HG02840 (cell line): ENCODE results near the gene SMCP.

Source experiments
- ATAC-seq: cut with Tn5 transposase; IDR thresholded peaks from one replicate; pipeline ENCODE4 v1.9.1; 2021; ENCODE audit warnings: mild to moderate bottlenecking, moderate library complexity, moderate number of reproducible peaks; ENCODE audit not compliant: unreplicated experiment, low FRiP score

SMCP gene, protein sequence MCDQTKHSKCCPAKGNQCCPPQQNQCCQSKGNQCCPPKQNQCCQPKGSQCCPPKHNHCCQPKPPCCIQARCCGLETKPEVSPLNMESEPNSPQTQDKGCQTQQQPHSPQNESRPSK

DNA sequence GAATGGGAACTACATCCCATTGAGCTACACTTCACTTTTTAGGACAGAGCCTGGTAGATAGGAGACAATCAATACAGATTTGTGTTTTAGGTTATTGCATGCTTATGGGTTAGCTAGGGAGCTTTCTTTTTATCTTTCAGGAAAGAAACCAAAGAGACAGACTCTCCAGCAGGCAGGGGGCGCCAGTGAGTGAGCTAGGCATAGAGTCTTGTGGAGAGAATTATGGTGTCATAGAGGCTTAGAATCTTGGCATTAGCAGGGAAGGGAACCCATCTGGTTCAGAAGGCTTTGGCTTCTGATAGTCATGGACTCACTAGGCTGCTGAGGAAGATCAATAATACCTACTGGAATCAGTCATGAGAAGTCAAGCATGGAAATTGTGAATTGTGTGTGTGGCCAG, at the start of gene SMCP:
TSS of gene SMCP (plus strand) at position 281 of the 400 bp plus-strand sequence. CDS start 6,101 bp downstream, outside the sequence.
- no peak for ATAC-seq

DNA sequence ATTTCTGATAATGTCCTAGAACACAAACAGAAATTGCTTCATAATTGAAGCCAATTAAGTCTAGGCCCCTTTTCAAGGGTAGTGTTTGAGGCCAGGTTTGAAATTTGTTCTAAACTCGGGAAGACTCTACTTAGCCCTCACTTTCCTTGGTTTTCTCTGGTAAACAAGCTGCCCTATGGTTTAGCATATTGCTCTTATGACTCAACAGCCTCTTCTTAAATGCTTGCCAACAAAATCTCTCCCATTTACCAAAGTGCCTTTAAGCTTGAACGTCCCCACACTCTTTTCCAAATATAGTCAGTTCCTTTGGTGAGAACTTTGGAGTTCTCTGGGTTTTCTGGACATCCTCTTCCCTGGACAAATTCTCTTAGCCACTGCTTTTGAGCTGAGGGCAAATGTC, 41.3 kb upstream of the SMCP start:
- no peak for ATAC-seq

DNA sequence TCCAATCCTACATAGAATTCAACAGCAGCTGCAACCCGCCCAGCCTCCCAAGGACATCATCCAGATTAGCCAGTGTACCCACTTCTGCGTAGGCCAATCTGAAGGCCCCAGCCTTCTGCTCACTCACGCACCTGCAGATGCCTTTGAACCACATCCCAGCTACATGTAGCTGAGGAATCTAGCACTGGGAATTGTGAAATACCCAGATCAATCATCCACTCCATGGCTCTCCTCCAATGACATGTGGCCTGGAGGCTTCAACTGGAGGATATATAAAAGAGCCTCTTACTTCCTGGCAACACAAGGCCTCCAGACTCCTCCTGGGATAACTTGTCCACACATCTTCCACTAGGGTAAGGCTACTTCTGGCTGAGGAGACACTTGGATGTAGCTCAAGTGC, 35.6 kb upstream of the SMCP start, which contains the start of gene LCE6A:
TSS of gene LCE6A (plus strand) at position 301 of the 400 bp plus-strand sequence. CDS start 665 bp downstream, outside the sequence.
- no peak for ATAC-seq

DNA sequence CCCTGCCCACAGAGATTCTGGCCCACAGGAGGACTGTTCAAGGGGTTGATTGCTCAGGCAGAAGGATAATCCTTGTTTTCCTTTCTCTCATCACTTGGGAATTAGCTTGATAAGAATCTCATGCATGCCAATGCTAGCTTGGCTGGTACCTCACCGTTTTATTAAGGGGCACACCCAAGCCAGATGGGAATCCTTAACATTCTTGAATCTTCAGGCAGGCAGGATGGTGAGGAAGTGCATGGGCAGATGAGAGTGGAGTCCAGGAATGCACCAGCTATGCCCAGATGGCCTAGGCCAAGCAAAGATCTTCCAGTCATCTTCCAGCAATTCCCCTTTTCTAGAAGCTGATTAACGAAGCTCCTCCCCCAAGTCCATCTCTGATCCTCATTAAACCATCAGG, 22.5 kb upstream of the SMCP start:
- no peak for ATAC-seq

DNA sequence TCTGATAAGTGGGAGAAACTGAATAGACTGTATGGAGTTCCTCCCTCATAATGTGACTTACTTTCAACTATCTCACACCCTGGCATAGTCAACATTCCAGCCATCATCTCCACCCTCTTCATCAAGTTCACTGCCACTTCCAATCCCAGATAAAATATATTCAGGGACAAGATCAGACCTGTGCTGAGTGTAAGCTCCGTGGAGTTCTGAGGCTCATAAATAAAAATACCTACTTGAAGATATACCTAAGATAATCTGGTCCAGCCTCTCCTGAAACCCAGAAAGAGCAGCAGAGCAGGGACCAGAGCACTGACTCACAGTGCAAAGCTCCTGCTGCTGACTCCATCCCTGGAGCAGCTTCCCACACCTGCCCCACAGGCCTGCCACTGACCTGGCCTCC, 20.1 kb upstream of the SMCP start:
- no peak for ATAC-seq

DNA sequence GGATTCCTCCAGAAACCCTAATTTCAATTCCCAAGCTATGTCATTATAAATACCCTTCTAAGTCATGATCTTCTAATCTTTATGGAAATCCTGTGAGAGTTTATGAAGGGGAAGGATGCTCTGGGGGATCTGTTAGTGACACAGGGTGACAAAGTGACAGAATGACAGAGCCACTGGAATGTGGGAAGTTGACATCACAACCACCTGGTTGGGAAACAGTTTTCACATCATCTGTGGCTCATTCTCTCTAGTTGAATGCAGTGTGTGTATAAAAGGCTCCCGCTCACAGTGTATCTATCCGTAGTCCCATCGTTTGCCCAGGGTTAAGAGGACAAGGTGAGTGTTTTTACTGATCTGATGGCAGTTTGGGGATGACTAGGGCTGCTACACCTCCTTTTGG, 18.4 kb upstream of the SMCP start, which contains the start of gene LCE7A:
TSS of gene LCE7A (plus strand) at position 301 of the 400 bp plus-strand sequence. CDS start 702 bp downstream, outside the sequence.
- no peak for ATAC-seq

DNA sequence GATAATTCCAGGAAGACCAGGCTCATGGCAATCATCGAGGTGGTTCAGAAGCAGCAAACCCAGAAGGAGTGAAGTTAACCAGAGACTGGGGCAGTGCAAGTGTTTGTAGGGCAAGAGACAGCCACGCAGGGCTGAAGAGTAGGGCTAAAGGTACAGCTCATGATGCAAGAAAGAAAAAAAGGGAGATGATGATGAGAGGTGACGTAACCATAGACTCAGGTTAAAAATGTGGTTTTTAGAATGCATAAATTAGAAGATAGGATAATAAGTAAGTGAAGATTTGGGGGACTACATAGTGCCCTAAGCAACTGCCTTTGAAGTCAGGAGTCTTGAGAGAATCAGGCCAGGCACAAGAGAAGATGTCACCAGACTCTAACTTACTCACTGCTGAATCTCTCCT, 18.0 kb upstream of the SMCP start:
- no peak for ATAC-seq

DNA sequence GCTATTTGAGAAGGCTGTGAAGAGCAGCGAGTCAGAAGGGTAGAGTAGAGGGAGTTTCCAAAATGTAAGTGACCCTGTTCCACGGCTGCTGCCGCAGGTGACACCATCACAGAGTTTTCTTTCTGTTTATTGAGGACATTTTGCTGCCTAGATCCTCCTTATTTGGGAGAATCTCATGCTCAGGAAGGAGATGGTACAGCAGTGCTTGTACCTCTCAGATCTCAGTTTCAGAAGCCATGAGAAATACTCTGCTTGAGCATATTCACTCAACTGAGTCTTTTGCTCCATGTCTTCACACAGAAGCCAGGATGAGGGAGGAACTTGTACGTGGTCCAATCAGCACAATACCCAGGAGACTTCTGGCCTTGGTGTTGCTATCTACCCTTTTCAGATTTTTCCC, 16.7 kb upstream of the SMCP start:
- no peak for ATAC-seq

DNA sequence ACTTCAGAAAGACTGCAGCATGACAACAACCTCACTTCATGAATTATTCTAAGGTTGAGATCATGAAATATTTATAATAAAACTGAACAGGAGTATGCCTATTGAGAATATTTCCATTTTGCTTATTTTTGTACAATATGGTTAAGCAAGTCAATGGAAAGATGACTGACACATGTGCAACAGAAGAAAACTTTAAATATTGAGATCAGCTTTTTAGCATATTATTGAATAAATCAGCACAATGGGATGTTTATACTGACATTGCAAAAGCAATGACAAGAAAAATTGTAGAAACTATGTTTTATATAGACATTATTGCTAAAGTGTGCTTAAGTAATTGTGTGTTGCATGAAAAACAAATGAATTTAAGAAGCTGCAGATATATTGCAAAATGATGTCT, 13.7 kb upstream of the SMCP start:
- ATAC-seq, result no peak

DNA sequence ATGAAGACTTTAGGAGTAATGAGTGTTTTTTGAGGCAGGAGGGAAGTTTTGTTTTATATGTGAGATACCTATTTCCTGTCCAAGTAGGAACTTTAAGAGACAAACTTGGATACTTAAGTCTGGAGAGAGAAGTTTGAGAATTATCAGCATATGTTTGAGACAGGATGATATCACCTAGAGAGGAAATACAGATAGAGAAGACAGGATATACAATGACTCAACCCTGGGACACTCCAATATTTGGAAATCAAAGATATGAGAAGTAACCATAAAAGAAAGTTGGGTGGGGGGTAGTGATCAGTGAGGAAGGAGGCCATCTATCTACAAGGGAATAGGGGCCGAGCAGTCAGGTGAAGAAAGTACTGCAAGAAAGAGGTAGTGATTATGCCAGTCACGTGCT, 11.8 kb upstream of the SMCP start:
- ATAC-seq, result no peak

DNA sequence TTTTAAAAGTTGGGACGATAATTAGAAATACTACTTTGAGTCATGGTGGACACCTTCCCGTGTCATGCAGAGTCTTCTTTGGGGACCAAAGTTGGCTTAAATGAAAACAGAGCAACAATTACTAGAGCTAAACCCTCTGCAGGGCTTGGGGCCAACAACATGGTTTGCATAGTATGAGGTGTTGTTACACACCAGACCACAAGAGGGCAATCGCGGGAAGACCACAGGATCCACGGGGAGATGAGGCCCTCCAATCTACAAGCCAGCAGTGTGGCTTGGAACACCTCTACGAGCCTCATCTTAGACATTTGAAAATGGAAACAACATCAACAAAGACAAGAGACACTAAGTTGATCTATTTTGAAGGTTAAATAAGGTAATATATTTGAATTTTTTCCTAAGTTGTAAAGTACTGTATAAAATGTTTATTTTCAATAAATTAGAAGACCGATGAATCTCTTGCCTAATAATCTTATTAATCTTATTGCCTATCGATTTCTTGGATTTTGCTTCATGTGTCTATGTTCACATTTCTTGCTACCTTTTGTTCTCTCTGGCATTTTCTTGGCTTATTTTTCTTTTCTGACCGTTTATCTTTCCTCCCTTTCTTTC, 8.2 kb upstream of the SMCP start:
- ATAC-seq, result no peak

DNA sequence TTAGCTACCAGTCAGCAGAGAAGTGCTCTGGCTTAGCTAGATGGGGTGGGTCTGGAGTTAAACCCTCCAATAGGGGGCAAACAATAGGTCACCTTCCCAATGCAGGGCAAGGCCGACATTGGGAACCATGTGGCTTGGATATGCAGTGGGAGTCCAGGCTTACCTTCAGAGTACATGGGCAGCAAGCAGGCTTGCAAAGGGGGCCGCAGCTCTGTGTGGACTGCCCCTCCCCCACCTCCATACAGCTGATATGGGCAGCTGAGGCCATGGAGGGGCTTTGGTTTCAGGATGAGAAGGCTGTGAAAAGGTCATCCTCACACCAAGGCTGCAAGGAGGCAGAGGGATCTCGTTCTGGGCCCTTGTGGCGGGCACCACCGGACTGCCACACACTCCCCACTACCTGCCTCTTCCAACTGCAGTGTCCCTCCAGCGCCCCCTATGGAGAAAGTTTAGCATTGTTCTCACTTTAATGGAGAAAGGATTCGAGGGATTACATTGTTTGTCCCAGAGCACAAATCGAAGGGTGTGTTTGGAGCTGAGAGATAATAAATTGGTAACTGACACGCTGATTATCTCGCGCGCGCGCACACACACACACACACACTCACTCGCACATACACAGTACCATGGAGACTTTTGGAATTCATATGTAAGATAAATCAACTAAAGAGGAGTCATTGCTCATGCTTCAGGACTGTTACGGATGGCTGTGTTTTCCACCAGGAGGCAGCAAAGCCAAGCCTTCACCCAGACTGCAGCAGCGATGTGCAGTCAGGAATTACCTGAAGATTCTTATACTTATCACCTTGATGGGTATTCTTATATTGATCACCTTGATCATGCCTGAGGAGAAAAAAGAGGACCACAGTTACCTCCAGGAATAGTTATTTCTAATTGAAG, 7.0 kb upstream of the SMCP start:
- ATAC-seq, result no peak

DNA sequence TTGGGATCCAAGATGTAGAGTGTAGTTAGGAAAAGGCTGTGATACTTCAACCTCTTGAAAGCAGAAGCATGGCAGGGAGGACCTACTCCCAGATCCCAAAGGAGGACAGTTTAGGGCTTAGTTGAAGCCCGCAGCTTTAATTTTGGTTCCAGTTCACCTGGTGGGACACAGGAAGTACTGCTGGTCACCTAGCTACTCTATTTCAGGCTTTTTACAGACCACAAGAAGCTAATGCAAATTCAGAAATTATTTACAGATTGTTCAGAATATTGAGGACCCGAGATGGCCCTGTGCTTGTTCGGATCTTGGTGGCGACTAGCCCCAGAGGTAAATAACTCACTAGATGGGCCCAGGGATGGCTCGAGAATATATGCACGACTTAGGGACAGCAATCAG, 6.4 kb upstream of the SMCP start:
- ATAC-seq, result no peak

DNA sequence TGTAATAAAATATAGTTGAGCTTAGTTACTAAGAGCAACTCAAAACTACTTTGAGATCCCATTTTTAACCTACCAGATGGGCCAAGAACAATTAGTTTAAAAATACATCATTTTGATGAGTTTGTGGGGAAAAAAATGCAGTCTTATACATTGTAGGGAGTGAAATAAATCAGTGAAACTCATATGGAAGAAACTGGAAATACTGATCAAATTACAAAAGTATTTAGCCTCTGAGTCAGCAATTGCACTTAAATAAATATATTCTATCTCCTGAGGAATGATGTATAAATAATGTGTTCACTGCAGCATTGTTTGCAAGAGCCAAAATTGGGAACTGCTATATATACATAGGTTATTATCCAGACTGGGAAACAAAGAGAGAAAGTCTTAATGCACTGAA, 4.6 kb upstream of the SMCP start:
- no peak for ATAC-seq

DNA sequence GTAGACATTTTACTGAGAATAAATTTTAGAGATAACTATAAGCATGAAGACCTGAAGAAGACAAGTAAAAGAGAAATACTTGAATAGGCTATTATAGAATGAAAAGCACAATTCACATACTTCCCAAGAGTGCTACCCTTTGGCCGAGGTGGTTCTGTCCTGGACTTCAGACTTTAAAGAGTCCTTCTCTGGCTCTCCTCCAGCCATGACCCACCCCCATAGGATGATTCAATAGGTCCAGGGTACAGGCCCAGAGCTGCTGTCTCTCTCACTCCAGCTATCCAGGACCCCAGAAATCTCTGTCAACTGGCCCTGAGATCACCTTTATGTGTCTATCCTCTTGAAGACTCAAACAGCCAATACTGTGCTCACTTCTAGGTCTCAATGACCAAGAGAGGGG, 1.3 kb upstream of the SMCP start:
- ATAC-seq, result no peak

DNA sequence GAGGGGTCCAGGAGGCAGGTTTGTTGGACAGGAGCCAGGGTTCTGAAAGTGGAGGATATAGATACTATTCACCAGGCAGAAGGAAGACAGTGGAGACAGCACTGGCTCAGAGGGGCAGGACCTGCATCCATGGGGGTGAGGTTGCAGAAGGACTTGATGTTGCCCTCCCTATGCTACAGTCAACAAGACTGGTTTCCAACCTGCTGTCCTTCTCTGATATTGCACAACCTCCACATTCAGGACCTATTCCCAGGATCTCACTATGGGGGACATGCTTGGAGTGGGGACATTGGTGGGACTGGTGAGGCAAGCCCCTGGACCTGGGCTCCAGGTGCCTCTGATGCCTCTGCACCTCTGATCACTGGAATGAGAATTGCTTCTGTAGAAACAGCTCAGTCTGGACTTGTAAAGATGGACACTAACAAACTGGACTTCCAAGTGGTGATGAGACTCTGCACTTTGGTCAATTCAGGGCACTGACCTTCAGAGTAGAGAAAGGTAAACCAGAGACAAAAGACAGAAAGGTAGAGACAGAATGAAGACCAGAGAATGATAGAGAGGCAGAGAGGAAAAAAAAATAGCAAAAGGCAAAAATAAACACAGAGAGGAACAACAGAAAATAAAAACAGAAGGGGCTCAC, 1.6 kb downstream of the SMCP start:
- ATAC-seq, result no peak

DNA sequence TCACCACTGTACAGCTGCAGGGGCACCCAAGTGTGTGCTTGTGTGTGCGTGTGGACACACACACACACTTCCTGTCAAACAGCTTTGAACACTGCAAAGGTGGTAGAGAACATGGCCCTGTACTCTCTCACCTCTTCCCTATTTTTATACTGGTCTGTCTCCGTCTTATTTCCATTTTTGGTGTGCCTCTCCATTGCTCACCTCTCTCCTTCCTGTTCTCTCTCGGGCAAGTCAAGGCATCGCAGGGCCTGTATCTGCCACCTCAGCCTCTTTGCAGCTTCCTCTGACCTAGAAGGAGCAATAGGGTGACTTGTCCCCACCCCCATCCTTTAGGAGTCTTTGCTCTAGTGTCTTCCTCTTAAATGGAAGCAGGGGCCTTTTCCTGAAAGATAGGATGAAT, 2.2 kb downstream of the SMCP start:
- no peak for ATAC-seq

DNA sequence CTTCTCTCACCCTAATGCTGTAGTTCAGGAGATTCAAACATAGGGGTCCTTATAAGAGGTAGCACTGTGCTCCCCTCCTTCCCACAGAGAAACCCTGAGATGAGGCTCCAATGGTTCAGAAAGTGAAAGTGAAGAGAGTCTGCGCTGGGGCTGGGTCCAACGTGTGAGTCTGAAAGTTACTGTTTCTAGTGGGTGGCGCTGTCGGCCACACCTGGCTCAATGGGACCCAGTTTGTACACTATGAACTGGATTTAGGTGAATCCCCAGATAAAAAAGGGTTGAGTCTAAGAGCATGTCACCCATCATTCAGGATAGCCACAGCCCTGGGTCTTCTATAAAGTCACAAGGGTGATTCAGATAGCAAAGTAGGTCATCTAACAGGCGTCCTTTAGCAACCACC, 2.8 kb downstream of the SMCP start:
- no peak for ATAC-seq

DNA sequence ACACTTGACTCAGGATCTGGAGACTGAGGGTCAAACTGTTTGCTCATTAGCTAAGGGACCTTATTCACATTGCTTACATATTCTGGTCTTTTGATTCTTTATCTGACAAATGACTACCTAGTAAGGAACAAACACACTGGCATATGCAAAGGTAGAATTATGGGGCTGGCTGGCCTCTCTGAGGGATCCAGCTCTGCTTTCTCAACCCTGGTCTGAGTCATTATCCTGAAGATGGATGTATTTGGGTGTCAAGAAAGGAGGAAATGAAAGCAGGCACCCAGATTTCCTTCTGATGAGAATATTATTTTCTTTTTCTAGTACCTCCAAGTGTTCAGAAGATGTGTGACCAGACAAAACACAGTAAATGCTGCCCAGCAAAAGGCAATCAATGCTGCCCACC, 6.0 kb downstream of the SMCP start:
- ATAC-seq, result no peak

DNA sequence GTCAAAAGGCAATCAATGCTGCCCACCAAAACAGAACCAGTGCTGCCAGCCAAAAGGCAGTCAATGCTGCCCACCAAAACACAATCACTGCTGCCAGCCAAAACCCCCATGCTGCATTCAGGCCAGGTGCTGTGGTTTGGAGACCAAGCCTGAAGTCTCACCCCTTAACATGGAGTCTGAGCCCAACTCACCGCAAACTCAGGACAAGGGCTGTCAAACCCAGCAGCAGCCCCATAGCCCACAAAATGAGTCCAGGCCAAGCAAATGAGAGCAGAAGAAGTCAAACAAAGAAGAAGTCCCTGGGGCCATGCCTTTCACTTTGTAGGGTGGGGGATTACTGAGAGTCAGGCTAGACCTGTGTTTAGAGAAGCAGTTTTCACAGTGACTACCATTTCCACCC, 6.4 kb downstream of the SMCP start:
- no peak for ATAC-seq

DNA sequence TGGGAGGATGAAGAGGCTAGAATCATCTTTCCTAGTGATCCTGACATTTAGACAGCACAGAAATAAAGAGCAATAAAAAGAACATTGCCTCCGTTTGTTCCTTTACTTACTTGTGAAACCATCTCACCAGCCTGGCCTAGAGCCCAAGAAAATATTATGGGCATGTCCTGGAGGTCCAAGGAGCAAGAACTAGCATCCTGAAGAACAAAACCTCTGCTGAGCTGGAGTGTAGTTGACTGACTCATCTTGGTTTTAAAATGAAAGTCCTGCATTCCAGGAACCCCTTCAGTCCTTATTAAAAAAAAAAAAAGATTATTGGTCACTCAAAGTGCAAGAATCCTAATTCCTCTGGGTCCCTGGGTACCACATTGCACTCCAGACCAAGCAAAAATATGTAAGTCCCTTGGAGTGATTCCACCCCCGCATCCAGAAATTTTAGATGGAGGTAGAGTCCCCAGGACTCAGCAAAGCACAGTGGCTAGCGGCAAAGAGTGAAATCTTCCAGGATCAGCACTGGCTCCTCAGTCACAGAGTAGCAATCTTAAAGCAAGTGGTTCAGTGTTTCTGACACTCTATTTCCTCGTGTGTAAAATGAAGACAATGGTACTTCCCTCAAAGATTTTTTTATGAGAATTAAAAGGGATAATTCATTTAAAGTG, 7.0 kb downstream of the SMCP start:
- no peak for ATAC-seq
